K562 (cell line): ENCODE results near the gene ZDHHC14. TPM values are rescaled to one million over a fixed set of nuclear protein-coding genes. Genes with fewer than 3 reads are reported as not detected.

Experiments
- FOXP4 ChIP-seq: sonication (generic); formaldehyde crosslinking; IDR thresholded peaks from 2 replicates; pipeline ENCODE4 v1.8.0; 2022; ENCODE audit warnings: mild to moderate bottlenecking, missing genetic modification reagents, borderline replicate concordance
- ZBTB40 ChIP-seq, 2 experiments: fragments of 450-650 bp in 1 of 2; sonication (generic) in 1 of 2; formaldehyde crosslinking in 1 of 2; IDR thresholded peaks; 2 replicates each; pipeline versions ENCODE4 v1.7.1 to v1.9.0; 2016 to 2022; ENCODE audit warnings: inconsistent platforms in 1 of 2, mild to moderate bottlenecking in 1 of 2, missing genetic modification reagents in 1 of 2
- ZNF184 ChIP-seq: sonication (generic); formaldehyde crosslinking; IDR thresholded peaks from 2 replicates; pipeline ENCODE4 v1.5.0; 2020; ENCODE audit warnings: missing genetic modification reagents
- ZNF407 ChIP-seq: fragments of 450-650 bp; IDR thresholded peaks from 2 replicates; pipeline ENCODE4 v1.6.1; 2016; ENCODE audit warnings: low read depth
- polyA plus RNA-seq, 8 experiments: library from polyadenylated mRNA; depleted of rRNA in 4 of 8; stranded (reverse) in 5 of 8; unstranded in 3 of 8; fragments of >200 nt; fragmentation: Nextera tagmentation in 2 of 8; fragmentation: Illumina TruSeq in 1 of 8; extraction: Ambion mirVana in 2 of 8; extraction: Trizol in 1 of 8; gene quantifications; 2 replicates each; pipeline versions ENCODE4 v1.2.1 to v1.2.3, GENCODE V29; 2011 to 2014; ENCODE audit warnings: inconsistent platforms in 1 of 8, missing spikeins in 1 of 8
- total RNA-seq, 7 experiments: library from RNA; depleted of rRNA in 6 of 7; stranded (reverse); fragments of >200 nt in 6 of 7; fragmentation: Illumina TruSeq in 2 of 7; extraction: Trizol in 2 of 7; gene quantifications; 2 replicates each; pipeline versions ENCODE4 v1.2.1 to v1.2.3, GENCODE V29; 2011 to 2021; ENCODE audit warnings: low replicate concordance in 1 of 7

The ZDHHC14 gene
- total and polyA plus RNA-seq, 9 of the 15 experiments (the other 6 are each of a cell fraction or from before 2014, with no cell fraction given): 0.92 to 23.1 (median 13.8) TPM

GRCh38 chr6:157514659-157515496 lies 133.9 kb downstream of the ZDHHC14 start (continued):
- TF ChIP-seq ZNF407 (peak; percentile 37; the same call in 1 of the 2 replicates), ZNF184 (CRISPR knock-in tag) (no peak), FOXP4 (no peak), ZBTB40 (IDR thresholded peaks at IDR 0.05) (peak; percentile 56), ZBTB40 (CRISPR knock-in tag; IDR thresholded peaks at IDR 0.05) (no peak)
